ENCODE results near the gene CASZ1.

DNA sequence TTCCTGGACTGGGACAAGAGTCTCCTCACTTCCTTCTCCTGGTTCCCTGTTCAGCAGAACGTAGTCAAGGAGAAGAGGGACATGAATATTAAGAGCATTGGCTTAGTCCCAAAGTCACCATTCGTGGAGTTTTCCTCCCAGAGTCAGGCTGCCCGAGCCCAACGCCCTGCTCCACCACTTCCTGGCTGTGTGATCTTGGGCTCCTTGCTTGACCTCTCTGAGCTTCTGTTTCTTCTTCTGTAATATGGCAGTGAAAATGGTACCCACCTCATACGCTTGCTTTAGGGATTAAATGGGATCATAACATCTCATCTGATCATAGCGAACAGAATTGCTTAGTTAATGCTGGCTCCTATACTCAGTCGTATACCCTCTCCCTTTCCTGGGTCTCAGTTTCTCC lies 12.0 kb upstream of the CASZ1 start:
- TF ChIP-seq, protein P1, sequence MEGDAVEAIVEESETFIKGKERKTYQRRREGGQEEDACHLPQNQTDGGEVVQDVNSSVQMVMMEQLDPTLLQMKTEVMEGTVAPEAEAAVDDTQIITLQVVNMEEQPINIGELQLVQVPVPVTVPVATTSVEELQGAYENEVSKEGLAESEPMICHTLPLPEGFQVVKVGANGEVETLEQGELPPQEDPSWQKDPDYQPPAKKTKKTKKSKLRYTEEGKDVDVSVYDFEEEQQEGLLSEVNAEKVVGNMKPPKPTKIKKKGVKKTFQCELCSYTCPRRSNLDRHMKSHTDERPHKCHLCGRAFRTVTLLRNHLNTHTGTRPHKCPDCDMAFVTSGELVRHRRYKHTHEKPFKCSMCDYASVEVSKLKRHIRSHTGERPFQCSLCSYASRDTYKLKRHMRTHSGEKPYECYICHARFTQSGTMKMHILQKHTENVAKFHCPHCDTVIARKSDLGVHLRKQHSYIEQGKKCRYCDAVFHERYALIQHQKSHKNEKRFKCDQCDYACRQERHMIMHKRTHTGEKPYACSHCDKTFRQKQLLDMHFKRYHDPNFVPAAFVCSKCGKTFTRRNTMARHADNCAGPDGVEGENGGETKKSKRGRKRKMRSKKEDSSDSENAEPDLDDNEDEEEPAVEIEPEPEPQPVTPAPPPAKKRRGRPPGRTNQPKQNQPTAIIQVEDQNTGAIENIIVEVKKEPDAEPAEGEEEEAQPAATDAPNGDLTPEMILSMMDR (IDR thresholded peaks at IDR 0.05; ENCODE audit: insufficient read depth, low read length): no peak
- no peak for TF ChIP-seq POLR2AphosphoS5 (IDR thresholded peaks at IDR 0.05; ENCODE audit: low read depth)
